Activated CD4-positive, CD25-positive, alpha-beta regulatory T cell treated with anti-CD3 and anti-CD28 coated beads, Interleukin-2, amount 50 U/mL, for 16 hours (primary cell): ENCODE data around the gene KCNH2.
"Not testable (repeated sequence)": the region's sequence is repeated elsewhere in the genome, so short reads cannot be mapped to it uniquely, and the experiment has no call there.

Experiments used
- DNase-seq: peaks from one replicate; pipeline ENCODE4 v3.0.0-alpha.2; 2020; ENCODE audit warnings: low read depth, low spot score

KCNH2 gene

DNA sequence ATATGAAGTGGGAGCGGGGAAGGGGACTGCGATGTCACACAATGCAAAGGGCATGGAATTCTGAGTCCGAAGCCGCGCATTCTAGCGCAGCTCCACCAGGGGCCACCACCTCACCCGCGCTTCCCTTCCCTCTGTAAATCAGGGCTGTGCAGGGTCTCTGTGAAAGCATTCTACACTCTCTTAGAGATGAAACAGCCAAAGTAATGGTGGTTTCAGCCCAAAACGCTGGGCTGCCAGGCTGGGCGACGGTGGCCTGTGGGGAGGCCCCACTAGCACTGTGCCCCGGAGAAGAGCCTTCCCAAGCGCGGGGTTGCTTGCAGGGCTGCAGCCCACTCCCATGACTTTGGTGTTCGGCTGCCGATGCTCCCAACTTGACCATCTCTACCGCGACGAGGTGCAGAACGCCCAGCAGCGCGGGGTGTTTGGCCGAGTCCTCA lies 34.8 kb upstream of the KCNH2 start:
- DNase-seq: no peak

DNA sequence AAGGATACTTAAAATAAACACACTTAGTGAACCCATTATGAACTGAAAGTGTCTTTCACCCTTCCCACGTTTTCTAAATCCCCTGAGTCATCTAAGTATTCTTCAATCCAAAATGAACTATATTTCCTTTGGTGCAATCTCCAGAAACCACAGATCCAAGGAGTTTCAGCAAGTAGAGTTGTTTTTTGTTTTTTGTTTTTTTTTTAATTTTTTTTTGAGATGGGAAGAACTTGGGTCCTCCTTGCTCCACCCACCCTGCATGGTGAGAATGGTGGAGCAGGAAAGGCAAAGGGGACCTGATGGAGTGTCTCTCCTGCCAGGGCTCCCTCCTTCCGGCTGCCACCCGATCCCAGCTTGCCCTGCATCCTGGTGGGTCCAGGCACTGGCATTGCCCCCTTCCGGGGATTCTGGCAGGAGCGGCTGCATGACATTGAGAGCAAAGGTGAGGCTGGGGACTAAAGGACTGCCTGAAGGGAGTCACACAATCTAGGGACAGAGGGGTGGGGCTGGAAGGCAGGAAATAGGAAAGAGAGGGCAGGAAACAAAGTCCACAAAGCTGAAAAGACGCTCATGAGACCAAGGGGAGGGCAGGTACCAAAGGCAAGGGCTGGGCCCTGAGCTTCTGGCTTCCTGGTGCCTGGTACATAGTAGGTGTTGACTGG lies 34.0 kb upstream of the KCNH2 start:
- no peak for DNase-seq

DNA sequence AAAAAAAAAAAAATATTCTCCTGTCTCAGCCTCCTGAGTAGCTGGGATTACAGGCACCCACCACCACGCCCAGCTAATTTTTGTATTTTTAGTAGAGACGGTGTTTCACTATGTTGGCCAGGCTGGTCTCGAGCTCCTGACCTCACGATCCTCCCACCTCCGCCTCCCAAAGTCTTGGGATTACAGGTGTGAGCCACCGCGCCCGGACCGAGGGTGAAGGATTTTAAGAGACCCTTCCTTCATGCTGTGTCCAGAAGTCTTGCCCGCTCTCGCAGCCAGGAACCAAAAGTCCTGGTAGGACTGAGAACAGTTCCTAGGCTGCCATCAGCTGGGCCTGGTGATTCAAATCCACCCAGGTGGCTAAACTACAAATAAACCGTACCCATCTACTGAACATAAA lies 33.5 kb upstream of the KCNH2 start:
- DNase-seq: not testable (repeated sequence)

- no peak for DNase-seq
Measured at GRCh38 chr7:151011097-151011409, 32.9 kb upstream of the KCNH2 start.

DNA sequence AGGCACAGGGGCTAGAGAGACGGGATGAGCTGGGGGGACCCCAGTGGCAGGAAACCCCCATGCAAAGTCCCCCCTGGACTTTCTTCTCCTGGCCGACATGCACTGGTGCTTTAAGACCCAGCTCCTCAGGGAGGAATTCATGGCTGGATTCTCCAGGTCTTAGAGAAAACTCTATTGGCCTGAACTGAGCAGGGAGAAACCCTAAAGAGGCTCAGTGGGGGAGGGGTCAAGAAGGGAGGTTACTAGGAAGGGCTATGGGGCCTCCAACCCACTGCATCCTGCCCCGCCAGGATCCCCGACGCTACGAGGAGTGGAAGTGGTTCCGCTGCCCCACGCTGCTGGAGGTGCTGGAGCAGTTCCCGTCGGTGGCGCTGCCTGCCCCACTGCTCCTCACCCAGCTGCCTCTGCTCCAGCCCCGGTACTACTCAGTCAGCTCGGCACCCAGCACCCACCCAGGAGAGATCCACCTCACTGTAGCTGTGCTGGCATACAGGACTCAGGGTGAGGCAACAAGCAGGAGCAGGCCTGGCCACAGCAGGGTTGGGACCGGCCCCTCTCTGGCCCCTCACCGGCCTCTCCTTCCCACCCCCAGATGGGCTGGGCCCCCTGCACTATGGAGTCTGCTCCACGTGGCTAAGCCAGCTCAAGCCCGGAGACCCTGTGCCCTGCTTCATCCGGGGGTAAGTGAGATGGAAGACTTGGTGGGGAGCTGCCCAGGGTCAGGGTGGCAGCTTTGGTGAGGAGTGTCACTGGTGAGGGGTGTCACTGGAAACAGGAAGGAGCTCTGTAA lies 32.4 kb upstream of the KCNH2 start:
- no peak for DNase-seq

GRCh38 chr7:151010037-151010306 lies 31.9 kb upstream of the KCNH2 start:
- DNase-seq: no peak

- DNase-seq: no peak
Measured at GRCh38 chr7:151009327-151010036, 31.4 kb upstream of the KCNH2 start.

GRCh38 chr7:151008511-151009323 lies 30.6 kb upstream of the KCNH2 start:
- DNase-seq: peak; percentile 58

DNA sequence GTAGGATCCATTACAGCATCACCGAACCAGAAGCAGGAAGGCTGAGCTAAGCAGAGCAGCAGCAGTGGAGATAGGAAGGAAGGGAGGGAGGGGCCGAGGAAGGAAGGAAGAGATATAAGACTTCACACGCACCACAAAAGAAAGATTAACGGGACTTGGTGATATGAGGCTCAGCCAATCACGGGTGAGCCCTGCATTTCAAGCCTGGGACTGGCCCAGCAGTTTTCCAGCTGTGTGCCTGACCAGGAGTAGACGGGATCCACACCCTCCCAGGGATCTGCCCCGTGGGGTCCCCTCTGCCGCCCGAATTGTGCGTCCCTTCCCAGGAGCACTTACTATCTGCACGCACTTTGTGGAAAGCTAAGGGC lies 30.0 kb upstream of the KCNH2 start:
- DNase-seq: no peak

DNA sequence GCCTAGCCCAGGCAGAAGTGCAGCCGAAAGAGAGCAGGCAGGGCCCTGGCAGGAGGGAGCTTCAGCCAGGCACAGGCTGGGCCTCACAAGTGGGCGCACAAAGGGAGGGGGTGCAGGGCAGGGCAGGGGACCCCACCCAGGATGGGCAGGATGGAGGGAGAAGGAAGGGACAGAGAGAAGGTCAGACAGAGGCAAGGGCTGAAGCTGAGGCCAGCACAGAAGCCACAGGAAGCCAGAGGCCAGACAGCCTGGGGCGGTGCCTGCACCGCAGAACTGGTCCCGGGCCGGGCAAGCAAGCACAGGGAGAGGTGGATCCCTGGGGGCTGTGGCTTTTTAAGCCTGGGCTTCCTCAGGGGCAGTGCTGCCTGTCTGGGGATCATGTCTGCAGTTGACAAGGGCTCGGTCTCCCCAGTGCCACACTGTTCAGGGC lies 29.4 kb upstream of the KCNH2 start:
- DNase-seq: no peak

- DNase-seq: no peak
Measured at GRCh38 chr7:151006590-151007300, 28.6 kb upstream of the KCNH2 start.

DNA sequence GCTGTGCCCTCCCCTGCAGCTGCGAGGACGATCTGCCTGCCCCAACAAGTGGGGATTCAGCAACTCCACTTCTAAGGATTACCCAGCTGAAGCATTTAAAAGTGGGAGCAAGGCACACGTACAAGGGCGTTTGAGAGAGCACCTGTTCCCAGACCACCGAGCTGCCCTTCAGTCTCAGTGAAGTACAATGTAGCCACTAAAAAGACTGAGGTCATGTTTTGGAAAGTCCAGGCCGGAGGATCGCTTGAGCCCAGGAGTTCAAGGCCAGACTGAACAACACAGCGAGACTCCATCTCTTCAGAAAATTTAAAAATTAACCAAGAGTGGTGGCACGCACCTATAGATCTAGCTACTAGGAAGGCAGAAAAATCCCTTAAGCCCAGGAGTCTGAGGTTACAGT lies 27.4 kb upstream of the KCNH2 start:
- no peak for DNase-seq

- DNase-seq: no peak
Measured at GRCh38 chr7:151003572-151003971, 25.5 kb upstream of the KCNH2 start.

DNA sequence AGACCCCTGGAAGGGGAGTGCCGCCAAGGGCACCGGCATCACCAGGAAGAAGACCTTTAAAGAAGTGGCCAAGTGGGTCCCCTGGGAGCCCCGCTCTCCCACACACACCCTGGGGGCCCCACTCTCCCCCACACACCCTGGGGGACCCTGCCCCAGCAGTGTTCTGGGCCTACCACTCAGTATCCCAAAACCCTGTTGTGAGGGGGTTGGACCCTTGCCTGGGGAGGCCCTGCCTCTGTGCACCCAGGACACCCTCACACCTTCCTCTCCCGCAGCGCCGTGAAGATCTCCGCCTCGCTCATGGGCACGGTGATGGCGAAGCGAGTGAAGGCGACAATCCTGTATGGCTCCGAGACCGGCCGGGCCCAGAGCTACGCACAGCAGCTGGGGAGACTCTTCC lies 23.4 kb upstream of the KCNH2 start:
- DNase-seq: no peak

- no peak for DNase-seq
Measured at GRCh38 chr7:151000897-151001495, 22.9 kb upstream of the KCNH2 start.

DNA sequence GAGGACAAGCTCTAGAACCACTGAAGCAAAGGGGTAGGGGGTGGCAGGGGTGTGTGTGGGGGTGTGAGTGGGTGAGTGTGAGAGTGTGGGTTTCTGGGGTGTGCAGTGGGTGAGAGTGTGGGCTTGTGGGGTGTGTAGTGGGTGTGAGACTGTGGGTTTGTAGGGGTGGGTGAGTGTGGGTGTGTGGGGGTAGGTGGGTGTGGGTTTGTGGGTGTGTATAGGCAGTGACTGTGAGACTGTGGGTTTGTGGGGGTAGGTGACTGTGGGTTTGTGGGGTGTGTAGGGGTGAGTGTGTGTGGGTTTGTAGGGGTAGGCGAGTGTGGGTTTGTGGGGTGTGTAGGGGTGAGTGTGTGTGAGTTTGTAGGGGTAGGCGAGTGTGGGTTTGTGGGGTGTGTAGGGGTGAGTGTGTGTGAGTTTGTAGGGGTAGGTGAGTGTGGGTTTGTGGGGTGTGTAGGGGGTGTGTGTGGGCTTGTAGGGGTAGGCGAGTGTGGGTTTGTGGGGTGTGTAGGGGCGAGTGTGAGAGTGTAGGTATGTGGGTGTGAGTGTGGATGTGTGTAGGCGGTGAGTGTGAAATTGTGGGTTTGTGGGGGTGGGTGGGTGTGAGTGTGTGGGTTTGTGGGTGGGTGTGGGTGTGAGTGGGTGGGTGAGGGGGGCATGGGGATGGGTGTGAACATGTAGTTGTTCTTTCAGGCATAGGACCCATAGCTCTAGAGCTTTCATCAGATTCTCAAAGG lies 21.5 kb upstream of the KCNH2 start:
- DNase-seq: no peak

- no peak for DNase-seq
Measured at GRCh38 chr7:150999001-150999400, 20.9 kb upstream of the KCNH2 start.

- DNase-seq: no peak
Measured at GRCh38 chr7:150998341-150998740, 20.2 kb upstream of the KCNH2 start.

DNA sequence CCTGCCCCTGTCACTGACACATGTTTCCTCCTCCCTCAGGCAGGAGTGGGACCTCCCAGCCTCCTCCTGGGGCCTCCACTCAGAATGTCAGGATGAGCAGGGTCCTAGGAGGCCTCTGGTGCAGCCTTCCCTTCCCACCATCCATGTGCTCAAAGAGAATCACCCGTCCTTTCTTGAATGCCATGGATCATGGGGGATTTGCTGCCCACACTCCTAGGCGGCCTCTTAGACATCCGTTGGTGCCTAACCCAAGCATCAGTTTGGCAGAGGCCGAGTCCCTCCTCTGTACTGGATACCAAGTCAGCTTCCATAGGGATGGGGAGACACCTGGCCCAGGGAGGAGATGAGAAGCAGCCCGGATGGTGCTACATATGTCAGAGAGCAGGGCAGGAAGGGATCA lies 19.7 kb upstream of the KCNH2 start:
- DNase-seq: no peak

DNA sequence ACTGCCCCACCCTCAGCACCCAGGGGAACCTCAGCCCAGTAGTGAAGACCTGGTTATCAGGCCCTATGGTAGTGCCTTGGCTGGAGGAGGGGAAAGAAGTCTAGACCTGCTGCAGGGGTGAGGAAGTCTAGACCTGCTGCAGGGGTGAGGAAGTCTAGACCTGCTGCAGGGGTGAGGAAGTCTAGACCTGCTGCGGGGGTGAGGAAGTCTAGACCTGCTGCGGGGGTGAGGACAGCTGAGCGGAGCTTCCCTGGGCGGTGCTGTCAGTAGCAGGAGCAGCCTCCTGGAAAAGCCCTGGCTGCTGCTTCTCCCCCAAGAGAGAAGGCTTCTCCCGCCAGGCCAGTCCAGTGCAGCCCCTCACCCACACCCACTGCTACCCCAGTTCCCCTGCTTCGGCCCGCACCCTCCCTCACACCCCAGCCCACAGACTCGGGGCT lies 19.0 kb upstream of the KCNH2 start:
- no peak for DNase-seq
